HFF-Myc (cell line): ENCODE data around the gene KCTD7.
"Not testable (repeated sequence)": the region's sequence is repeated elsewhere in the genome, so short reads cannot be mapped to it uniquely, and the experiment has no call there.

Experiments used
- DNase-seq: peaks from one replicate; pipeline ENCODE4 v3.0.0-alpha.2; 2011; ENCODE audit warnings: low read depth; ENCODE audit errors: extremely low read depth
- H3K4me3 ChIP-seq: replicated peaks from 2 replicates; pipeline ENCODE4 v1.5.1; 2011; ENCODE audit warnings: low read depth, mild to moderate bottlenecking, control low read depth, low read length
- CTCF ChIP-seq: IDR thresholded peaks from 2 replicates; pipeline ENCODE4 v1.5.1; 2012; ENCODE audit warnings: mild to moderate bottlenecking, low read depth, low read length, control low read depth; ENCODE audit errors: missing control alignments

The KCTD7 gene

DNA sequence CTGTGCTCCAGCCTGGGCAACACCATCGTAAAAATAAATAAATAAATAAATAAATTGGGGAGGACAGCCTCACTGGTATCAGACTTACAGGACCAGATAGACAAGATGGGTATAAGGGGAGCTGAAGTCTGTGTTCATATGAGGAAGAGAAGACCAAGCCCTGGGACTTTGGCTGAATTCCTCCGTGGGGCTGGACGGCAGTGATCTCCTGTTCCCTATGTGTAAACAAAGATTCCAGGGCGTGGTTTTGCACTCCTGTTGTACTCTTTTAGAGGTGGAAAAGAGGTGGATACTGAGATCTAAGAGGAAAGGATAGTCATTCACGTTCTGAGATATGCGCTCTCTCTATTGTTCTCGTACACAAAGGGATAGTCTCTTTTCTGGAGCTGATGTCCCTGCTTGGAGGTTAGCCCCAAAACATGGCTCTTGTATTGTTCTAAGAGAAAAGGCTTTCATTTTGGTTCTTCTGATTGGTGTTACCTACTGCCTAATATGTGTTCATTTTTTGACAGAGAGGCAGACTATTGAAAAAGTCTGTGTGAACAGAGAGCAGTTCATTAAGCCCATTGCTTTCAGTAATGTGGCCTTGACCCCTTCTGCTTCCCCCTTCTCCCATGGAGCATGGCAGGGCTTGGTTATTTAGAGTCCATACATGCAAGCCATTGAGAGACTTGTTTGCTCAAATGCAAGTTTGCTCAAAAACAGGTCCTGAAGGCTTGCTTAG lies 12.3 kb downstream of the KCTD7 start:
- TF ChIP-seq CTCF: no peak
- DNase-seq: no peak
- no peak overlapping the region for H3K4me3 ChIP-seq

- no peak overlapping the region for H3K4me3 ChIP-seq
- DNase-seq: no peak
- TF ChIP-seq CTCF: no peak
Measured at GRCh38 chr7:66641526-66641871, 12.8 kb downstream of the KCTD7 start.

DNA sequence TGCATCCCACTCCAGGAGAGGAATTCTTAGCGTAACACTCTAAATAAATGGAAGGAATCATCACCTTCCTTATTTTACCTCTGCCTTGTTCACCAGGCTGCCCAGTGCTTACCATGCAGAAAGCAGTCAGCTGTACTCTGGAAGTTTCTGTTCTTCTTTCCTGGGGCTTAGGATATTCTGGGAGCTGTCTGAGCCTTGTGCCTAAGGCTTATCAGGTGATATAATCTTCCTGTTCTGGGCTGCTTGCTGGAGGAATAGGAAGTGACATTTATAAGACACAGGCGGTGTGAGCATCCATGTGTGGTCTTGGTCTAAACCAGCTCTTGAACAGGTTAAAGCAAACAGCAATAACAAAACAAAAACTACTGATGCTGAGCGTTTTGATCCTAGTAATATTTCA lies 13.5 kb downstream of the KCTD7 start:
- H3K4me3 ChIP-seq: no peak overlapping the region
- DNase-seq: no peak
- no peak for TF ChIP-seq CTCF

- DNase-seq: no peak
- H3K4me3 ChIP-seq: no peak overlapping the region
- TF ChIP-seq CTCF: no peak
Measured at GRCh38 chr7:66642932-66643331, 14.3 kb downstream of the KCTD7 start.

DNA sequence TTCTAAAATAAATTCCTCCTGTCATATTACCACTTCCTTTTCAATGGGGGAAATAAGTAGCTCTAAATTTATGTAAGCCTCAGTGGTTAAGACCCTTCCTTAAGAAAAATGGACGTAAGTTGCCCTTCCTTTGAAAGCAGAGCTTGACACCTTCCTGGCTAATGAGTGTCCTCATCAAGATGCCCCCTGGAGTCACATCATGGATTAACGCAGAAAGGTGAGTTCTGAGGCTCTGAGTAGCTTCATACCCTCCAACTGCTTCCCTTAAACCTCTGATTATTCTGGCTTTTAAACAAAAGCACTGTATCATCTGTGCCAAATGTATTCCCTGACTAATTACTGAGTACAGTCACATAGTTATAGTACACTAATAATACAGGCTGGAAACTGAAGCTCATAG lies 14.7 kb downstream of the KCTD7 start:
- H3K4me3 ChIP-seq: no peak overlapping the region
- no peak for TF ChIP-seq CTCF
- DNase-seq: no peak

DNA sequence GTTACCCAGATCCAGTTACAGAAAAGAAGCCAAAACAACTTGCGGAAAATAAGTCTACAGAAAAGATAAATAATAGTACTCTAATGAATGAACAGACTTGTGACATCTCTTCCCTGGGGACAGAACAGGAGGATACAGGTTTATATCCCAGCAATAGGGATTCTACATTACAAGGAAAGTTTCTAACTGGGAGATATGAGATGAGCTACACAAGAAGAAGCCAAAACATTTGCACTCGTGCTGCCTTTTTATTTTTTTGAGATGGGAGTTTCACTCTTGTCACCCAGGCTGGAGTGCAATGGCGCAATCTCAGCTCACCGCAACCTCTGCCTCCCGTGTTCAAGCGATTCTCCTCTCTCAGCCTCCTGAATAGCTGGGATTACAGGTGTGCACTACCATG lies 22.3 kb downstream of the KCTD7 start:
- H3K4me3 ChIP-seq, DNase-seq: not testable (repeated sequence)

GRCh38 chr7:66653719-66654274 lies 25.1 kb downstream of the KCTD7 start:
- not testable (repeated sequence) for DNase-seq
- H3K4me3 ChIP-seq: peak overlapping the region; percentile 86
- TF ChIP-seq CTCF: peak; percentile 22
